Activated CD4-positive, CD25-positive, alpha-beta regulatory T cell treated with anti-CD3 and anti-CD28 coated beads, Interleukin-2, amount 50 U/mL, for 16 hours (primary cell): ENCODE measurements around the gene COL25A1.

Experiments used
- DNase-seq: peaks from one replicate; pipeline ENCODE4 v3.0.0-alpha.2; 2020; ENCODE audit warnings: low read depth, low spot score

COL25A1 gene

GRCh38 chr4:109291707-109292238, 10.7 kb downstream of the COL25A1 start:
- DNase-seq, result no peak

GRCh38 chr4:109290918-109291317, 11.5 kb downstream of the COL25A1 start:
- no peak for DNase-seq

- DNase-seq, result no peak
These were observed 23.8 kb downstream of the COL25A1 start for GRCh38 chr4:109278594-109279031.

- DNase-seq, result no peak
These were observed 25.9 kb downstream of the COL25A1 start for GRCh38 chr4:109276482-109277095.

GRCh38 chr4:109275066-109275745, 27.3 kb downstream of the COL25A1 start:
- DNase-seq, result no peak

GRCh38 chr4:109266891-109267290, 35.6 kb downstream of the COL25A1 start:
- DNase-seq, result no peak

- DNase-seq, result no peak
These were observed 36.2 kb downstream of the COL25A1 start for GRCh38 chr4:109266236-109266635.

- DNase-seq, result no peak
These were observed 38.7 kb downstream of the COL25A1 start for GRCh38 chr4:109263721-109264120.

GRCh38 chr4:109256818-109257217, 45.6 kb downstream of the COL25A1 start:
- no peak for DNase-seq

- DNase-seq, result no peak
These were observed 47.6 kb downstream of the COL25A1 start for GRCh38 chr4:109254845-109255244.

GRCh38 chr4:109251396-109251795, 51.1 kb downstream of the COL25A1 start:
- no peak for DNase-seq

GRCh38 chr4:109248322-109248900, 54.0 kb downstream of the COL25A1 start:
- DNase-seq, result no peak

GRCh38 chr4:109243871-109244270, 58.6 kb downstream of the COL25A1 start:
- no peak for DNase-seq

GRCh38 chr4:109238746-109239145, 63.7 kb downstream of the COL25A1 start:
- DNase-seq, result no peak

GRCh38 chr4:109235683-109236082, 66.8 kb downstream of the COL25A1 start:
- DNase-seq, result no peak

GRCh38 chr4:109234596-109234995, 67.9 kb downstream of the COL25A1 start:
- no peak for DNase-seq

- DNase-seq, result no peak
These were observed 68.9 kb downstream of the COL25A1 start for GRCh38 chr4:109233570-109233969.

GRCh38 chr4:109232681-109233080, 69.8 kb downstream of the COL25A1 start:
- DNase-seq, result no peak

GRCh38 chr4:109231331-109231730, 71.1 kb downstream of the COL25A1 start:
- DNase-seq, result no peak

- no peak for DNase-seq
These were observed 73.4 kb downstream of the COL25A1 start for GRCh38 chr4:109229028-109229427.

GRCh38 chr4:109218288-109218687, 84.2 kb downstream of the COL25A1 start:
- DNase-seq, result no peak

GRCh38 chr4:109216085-109216696, 86.3 kb downstream of the COL25A1 start:
- DNase-seq, result no peak
